GM18511 (cell line): ENCODE results near the gene RFNG.

Source experiments
- ATAC-seq: cut with Tn5 transposase; IDR thresholded peaks from one replicate; pipeline ENCODE4 v1.9.1; 2021; ENCODE audit warnings: mild to moderate bottlenecking, moderate library complexity; ENCODE audit not compliant: unreplicated experiment

Gene RFNG

GRCh38 chr17:82004517-82005455 lies 46.8 kb downstream of the RFNG start:
- ATAC-seq: no peak

- no peak for ATAC-seq
Observed at GRCh38 chr17:82003411-82004381, 47.9 kb downstream of the RFNG start.

GRCh38 chr17:82001571-82002056 lies 50.0 kb downstream of the RFNG start:
- ATAC-seq: no peak

GRCh38 chr17:82000803-82001570 lies 50.6 kb downstream of the RFNG start:
- ATAC-seq: no peak

- no peak for ATAC-seq
Observed at GRCh38 chr17:81999976-82000802, 51.4 kb downstream of the RFNG start.

GRCh38 chr17:81999587-81999975 lies 52.0 kb downstream of the RFNG start:
- ATAC-seq: no peak

- ATAC-seq: no peak
Observed at GRCh38 chr17:81998691-81999438, 52.7 kb downstream of the RFNG start.

GRCh38 chr17:81998212-81998611 lies 53.4 kb downstream of the RFNG start:
- ATAC-seq: no peak
